Coronary artery (tissue), 2 donors: ENCODE data around the gene DDX24.

Source experiments
- DNase-seq: peaks from one replicate; pipeline ENCODE4 v3.0.0-alpha.2; 2017; ENCODE audit warnings: low spot score
- H3K27ac ChIP-seq, 2 donors: fragments of 200-600 bp; sonication (generic); one replicate each; pipeline ENCODE4 v1.5.1; 2016 to 2019
- H3K4me3 ChIP-seq: fragments of 200-600 bp; sonication (generic); 2 replicates; pipeline ENCODE4 v1.5.1; 2016; ENCODE audit warnings: mild to moderate bottlenecking, moderate library complexity
- CTCF ChIP-seq: fragments of 200-600 bp; sonication (generic); IDR thresholded peaks from one replicate; pipeline ENCODE4 v1.5.1; 2019; ENCODE audit warnings: antibody characterized with exemption

DDX24 gene

GRCh38 chr14:94062344-94062940, 18.6 kb downstream of the DDX24 start:
- DNase-seq: no peak
- no peak for TF ChIP-seq CTCF
- Histone ChIP-seq H3K27ac (no peak overlapping the region), H3K4me3 (no peak overlapping the region)

- Histone ChIP-seq H3K4me3 (no peak overlapping the region), H3K27ac (no peak overlapping the region)
- TF ChIP-seq CTCF: no peak
- peak; percentile 38 for DNase-seq
These were observed 21.0 kb downstream of the DDX24 start for GRCh38 chr14:94059998-94060397.

- no peak for TF ChIP-seq CTCF
- no peak for DNase-seq
- Histone ChIP-seq H3K27ac (no peak overlapping the region), H3K4me3 (no peak overlapping the region)
These were observed 22.3 kb downstream of the DDX24 start for GRCh38 chr14:94058674-94059138.

GRCh38 chr14:94058128-94058673, 22.8 kb downstream of the DDX24 start:
- Histone ChIP-seq H3K4me3 (no peak overlapping the region), H3K27ac (no peak overlapping the region)
- TF ChIP-seq CTCF: no peak
- no peak for DNase-seq

- no peak overlapping the region for H3K27ac ChIP-seq
These were observed 24.3 kb downstream of the DDX24 start for GRCh38 chr14:94056579-94057308.

GRCh38 chr14:94054936-94055335, 26.1 kb downstream of the DDX24 start:
- TF ChIP-seq CTCF: no peak
- Histone ChIP-seq H3K4me3 (no peak overlapping the region), H3K27ac (no peak overlapping the region)
- peak; percentile 26 for DNase-seq

More at GRCh38 chr14:94056579-94057308, 24.3 kb downstream of the DDX24 start:
- H3K4me3 ChIP-seq: no peak overlapping the region
- no peak for TF ChIP-seq CTCF
- DNase-seq: peak; percentile 21
